GM21381 (cell line): Measurements from ENCODE around the gene INSYN2A.

Source experiments
- ATAC-seq: cut with Tn5 transposase; IDR thresholded peaks from one replicate; pipeline ENCODE4 v1.9.1; 2021; ENCODE audit warnings: mild to moderate bottlenecking, moderate library complexity; ENCODE audit not compliant: unreplicated experiment

The INSYN2A gene, protein sequence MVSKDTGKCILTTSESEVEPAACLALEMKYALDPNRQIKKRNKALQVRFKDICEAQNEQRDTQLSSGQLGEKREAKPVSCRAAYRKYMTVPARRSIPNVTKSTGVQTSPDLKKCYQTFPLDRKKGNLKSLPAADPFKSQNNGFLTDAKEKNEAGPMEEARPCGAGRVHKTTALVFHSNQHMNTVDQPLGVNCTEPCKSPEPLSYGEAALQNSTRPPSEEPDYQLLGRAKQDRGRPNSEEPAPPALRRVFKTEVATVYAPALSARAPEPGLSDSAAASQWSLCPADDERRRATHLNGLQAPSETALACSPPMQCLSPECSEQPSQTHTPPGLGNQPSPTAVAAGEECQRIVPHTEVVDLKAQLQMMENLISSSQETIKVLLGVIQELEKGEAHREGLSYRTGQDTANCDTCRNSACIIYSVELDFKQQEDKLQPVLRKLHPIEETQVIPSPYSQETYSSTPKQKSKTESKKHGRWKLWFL

DNA sequence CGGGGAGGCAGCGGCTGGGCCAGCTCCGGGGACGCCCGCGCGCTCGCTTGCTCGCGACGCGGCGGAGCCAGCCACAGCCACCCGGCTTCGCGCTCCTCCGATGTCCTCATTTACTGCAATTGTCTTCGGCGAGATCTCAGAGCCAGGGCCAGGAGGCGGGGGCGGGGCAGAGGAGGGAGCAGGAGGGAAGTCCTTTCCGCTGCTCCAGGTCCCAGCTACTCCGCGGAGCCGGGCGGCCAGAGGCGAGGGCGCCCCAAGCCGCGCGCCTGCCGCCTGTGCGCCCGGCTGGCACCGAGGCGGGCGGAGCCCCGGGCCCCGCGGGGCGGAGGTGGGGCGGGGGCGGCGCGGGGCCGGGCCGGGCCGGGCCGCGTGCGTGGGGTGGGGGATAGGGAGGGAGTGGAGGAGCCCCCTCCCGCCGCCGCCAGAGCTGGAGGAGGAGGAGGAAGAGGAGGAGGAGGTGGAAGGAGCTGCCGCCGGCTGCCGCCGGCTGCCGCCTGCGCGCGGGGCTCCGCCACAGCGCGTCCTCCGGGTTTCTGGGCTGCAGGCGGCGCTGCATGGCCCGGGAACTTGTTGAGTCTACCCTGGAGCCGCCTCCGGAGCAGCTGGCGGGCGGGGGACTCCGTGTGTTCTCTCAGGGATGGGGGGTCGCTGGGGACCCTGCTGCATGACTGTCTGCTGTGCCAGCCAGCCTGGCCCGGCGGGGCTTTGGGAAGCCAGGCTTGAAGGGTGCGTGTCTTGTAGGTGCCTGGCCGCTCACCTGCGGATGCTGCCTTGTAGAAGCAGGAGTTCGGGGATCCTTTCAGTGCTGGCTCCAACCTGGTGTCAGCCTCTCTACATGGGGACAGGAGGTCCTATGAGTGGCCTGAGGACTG, at the start of gene INSYN2A:
Gene INSYN2A (minus strand): TSS at position 310 of the 872 bp plus-strand sequence. CDS start 20,196 bp downstream, outside the sequence.
- ATAC-seq = no peak

DNA sequence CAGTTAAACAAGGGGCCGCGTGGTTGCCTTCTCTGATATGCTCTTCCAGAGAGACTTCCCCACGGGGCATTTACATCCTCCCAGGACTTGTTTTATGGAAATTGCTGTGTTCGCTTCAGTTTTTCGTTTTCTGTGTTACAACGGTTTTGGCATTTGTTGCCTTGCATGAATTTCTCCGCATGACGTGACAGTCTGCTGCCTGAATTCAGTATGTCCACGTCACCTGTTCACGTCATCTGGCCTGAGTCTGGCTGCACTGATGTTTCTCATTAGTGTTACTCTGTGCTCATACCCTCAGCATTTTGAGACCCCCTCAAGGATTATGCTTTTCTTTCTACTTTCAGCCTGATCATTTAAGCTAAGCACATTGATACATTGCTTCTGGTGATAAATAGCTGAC, 49.1 kb upstream of the INSYN2A start:
- ATAC-seq = no peak

DNA sequence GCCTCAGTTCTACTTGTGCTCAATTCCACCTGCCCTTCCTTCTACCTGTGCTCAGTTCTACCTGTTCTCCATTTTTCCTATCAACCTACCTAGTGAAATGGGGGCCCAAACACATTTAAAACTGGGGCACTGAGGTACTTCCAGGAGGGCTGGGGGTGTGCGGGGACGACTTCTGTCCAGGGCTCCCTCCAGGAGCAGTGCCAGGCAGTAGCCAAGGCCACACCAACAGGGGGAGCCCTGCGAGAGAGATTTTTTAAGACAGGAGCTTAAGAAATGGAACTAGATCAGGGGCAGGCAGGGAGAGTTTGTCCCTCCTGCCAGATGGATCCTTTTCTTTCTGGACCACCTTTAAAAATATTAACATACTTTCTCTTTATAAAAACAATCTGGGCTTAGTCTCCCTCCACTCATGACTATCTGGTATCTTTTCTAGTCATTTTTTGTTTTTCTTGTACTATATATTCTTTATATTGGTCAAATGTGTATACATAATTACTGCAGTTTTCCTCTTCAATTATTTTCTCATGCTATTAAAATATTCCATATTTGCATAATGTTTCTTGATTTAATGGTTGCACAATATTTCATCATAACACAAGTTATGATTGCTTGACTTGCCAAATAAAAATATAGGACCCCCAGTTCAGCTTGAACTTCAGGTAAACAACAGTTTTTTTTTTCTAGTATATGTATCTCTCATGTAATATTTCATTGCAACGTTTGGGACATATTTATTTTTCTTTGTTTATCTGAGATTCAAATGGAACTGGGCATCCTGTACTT, 47.3 kb upstream of the INSYN2A start:
- no peak for ATAC-seq

DNA sequence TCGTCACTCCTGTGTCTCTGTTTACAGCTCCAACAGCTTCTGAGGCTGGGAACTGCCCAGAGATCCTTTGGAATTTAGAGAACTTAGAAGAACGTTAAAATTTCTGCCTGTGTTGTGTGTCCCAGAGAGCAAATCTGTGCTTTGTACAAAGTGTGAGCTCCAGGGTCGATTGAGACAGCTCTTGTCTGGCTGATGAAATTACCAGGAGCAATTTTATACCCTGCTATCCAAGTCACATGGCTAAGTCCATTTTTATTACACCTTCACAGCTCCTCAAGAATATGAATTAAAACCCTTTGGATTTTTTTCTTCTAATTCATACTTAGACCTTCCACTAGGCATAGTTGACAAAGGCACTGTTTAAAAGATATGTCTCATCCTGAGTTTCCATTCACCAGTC, 46.5 kb upstream of the INSYN2A start:
- no peak for ATAC-seq

DNA sequence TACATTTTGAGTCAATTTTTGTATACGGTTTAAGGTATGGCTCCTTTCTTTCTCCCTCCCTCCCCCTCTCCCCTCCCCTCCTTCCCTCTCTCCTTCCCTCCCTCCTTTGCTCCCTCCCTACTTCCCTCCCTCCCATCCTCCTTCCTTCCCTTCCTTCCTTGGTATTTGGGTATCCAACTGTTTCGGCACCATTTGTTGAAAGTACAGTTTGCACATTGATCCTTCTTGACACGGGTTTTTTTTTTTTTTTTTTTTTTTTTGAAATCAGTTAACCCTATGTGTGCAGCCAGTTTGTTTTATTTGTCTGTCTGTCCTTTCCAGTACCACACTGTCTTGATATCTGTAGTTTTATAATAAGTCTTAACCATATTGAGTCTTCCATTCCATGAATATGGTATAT, 39.9 kb upstream of the INSYN2A start:
- no peak for ATAC-seq

DNA sequence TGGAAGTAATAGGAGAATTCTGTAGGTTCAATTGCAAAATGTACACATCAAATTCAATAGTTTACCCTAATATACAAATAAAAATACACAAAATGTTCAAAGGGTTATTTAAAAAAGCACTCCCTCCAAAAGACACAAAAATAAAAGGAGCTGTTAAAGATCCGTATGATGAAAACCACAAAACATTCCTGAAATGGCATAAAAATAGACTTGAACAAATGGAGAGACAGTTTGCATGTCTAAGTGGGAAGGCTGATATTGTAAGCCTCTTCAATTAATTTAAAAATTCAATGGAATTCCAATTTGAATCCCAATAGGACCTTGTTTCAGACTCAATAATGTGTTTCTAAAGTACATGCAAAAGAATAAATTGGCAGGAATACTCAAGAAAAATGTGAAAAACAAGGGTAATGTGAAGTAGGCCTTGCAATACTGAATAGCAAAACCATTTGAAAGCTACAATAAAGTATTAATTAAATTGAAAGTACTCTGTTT, 38.0 kb upstream of the INSYN2A start:
- ATAC-seq = no peak

DNA sequence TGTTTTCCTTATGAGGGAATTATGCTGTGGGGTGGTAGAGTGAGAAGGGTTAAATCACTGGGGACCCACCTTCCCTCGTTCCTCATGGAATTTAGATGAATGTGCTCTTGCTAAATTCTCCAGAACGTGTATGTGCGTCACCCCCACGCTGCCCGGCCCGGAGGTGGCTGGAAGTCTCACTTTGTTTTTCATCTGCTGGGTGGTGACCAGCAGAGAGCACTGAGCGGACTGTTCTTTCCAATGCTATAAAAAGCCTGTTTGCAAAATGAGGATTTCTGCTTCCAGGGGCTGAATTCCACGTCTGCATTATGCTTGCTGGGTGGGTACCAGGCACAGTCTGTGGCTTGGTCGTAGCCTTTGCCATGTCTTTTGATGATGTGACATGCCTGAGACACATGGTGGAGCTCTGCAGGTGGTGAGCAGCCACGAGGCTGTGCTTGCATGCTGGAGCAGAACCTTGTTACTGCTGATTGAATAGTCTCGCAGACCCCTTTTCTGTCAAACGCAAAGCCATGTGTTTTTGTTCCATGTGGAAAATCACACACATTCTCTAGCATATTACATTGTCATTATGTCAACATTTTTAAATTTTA, 31.9 kb upstream of the INSYN2A start:
- ATAC-seq = no peak

DNA sequence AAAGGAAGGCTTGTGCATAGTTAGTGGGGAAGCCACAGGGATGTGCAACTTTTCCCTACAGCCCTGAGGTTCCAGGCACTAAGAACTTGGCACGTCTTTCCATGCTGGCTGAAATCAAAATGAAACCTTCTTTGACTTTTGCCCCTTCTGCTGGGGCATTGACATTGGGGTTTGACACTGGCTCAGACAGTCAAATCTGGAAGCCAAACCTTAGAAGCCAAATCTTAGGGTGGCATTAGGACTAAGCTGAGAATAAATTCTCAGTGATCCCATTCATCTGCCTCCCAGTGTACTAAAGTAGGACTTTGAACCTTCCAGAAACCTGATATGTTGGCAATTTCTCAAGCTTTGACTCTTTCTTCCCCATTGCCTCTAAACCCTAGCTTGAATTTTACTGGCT, 31.3 kb upstream of the INSYN2A start:
- no peak for ATAC-seq

DNA sequence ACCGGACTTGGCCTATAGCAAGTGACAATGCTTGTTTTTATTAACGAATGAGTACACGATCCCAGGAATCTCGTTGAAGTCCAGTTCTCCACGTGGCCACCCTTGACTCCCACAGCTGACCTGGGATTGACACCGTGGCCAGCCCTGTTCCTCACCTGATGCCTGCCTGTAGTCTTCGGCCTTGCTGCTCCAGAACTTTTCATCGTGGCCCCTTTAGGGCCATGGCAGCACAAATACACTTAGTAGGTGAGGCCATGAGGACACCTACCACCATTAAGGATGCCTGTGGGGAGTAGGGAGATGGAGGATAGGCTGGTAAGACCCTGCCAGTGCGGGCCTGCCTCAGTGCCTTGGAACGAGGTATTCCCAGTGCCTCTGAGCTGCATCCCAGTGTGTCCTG, 30.6 kb upstream of the INSYN2A start:
- no peak for ATAC-seq

DNA sequence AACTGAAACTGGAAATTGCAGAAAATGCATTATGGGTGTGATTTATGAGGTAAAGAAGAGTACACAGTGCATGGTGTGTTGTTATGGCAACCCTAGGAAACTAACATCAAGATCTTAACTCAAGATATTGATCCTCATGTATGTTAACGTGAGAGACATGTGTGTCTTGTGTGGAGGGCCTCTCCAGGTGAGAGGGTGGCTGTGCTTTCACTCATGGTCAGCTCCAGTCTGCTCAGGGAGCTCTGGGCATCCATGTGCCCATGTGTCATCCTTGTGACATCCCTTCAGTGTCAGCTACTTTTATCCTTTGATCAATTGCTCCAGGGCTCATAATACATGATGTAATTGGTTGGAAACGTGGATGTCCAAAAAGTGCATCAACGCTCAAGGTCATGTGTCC, 24.9 kb upstream of the INSYN2A start:
- no peak for ATAC-seq

DNA sequence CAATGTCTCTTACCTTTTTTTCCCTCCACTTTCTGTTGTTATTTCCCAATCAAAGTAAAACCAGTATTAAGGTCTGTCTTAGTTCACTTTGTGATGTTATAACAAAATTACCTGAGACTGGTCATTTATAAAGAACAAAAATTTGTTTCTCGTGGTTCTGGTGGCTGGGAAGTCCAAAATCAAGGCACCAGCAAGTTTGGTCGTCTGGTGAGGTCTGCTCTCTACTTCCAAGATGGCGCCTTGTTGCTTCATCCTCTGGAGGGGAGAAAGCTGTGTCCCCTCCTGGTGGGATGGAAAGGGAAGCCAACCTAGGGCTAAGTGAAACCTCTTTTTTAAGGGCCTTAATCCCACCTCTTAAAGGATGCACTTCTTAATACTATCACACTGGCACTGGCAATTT, 22.3 kb upstream of the INSYN2A start:
- no peak for ATAC-seq

DNA sequence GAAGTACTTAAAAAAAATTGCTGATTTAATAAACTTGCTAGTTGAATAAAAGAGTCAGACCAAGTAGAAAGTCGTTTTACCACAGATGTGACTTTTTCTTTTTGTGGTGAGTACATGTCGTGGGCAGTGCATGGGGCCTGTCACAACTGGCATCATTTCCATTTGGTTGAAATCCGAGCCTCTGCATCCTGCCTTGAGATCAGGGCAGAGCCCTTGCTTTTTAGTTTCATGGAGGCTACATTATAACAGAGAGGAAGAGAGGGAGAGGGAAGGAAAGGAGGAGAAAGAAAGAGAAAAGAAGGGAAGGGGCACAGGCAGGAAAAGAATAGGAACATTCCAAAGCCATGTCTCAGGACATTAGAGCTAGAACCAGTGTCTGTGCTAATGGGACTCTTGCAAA, 20.4 kb upstream of the INSYN2A start:
- no peak for ATAC-seq

DNA sequence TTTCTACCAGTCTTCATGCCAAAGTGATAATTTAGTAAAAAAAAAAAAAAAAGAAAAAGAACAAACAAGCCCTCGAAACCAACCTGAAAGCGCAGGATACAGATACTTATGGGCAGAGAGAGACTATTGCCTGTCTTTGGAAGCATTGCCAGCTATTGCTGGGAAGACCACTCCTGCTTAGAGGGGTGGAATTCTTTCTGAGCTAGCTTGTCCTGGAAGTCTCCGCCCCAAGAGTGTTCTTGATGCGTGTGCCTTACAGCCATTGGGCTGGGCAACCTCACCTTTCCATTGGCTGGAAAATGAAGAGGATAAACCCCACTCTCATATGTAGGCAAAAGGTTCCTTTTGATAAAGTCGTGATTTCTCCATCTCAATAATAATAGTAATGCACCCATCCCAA, 19.9 kb upstream of the INSYN2A start:
- no peak for ATAC-seq

DNA sequence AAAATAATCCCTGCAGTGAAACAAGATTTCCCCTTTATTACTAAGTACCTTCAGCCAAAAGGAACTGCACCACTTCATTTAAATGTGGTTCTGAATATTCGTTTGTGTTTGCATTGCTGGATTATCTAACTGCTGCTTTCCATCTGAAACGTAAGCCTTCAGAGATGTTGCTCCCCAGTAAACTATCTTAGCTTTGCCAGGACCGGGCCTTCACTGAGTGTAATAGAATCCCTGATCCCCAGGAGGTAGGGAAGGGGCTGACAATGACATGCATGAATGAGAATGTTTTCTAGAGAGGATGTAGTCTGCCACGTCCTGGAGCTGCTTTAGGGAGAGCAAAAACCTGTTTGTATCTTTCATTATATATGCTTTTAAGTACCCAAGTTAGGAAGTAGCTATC, 19.5 kb upstream of the INSYN2A start:
- no peak for ATAC-seq

DNA sequence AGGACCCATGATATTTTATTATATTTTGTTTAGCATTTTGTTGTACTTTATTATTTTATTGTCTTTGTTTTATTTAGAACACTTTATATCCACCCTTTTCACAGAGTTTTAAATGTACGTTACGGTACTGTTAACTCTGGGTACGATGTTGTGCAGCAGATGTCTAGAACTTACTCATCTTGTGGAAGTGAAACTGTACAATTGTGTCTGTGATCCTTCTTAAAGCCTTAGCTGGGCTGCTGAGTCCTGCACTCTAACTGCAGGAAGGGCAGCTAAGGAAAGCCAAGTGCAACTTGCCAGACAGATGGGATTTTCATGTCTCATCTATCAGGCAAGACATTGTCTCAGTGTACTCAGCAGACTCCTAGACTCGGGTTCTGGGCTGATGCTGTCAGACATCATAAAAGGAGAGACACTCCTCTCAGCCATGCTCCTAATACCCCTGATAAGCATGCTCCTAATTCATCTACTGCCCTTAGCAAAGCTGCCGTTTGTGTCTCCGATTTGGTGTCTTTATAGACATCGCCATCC, 14.6 kb upstream of the INSYN2A start:
- no peak for ATAC-seq

DNA sequence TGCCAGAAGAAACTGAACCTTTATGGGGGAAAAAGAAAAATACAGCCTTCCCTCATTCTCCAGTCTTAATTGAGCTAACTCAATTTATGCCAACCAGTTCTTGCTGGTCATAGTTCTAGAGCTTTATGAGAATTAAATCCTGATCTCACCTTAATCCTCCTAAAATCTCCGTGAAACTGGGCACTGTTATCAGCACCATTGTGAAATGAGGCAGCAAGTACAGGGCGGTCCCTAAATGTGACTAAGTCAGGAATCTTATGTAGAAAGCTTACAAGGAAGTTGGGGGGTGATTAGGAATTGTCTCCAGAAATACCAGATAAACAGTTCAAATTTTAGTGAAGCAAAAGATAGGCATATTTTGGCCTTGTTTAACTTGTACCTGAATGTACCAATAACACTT, 10.7 kb upstream of the INSYN2A start:
- no peak for ATAC-seq

DNA sequence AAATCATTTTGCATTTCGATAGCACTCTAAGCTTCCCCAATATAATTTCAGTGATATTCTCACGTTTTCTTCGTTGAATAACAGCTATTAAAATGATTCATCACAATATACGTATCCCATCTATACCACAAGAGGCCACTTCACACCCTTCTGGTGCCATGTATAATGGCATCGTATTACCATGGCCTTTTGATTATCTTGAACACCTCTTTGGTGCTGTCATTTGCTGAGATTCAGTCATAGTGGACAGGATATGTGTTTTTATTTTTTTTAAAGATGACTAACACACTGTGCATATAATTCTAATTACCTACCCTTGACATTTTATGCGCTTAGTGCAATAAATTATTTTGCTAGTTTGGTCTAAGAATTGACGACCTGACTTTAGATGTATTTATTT, 6.7 kb upstream of the INSYN2A start:
- ATAC-seq = no peak

DNA sequence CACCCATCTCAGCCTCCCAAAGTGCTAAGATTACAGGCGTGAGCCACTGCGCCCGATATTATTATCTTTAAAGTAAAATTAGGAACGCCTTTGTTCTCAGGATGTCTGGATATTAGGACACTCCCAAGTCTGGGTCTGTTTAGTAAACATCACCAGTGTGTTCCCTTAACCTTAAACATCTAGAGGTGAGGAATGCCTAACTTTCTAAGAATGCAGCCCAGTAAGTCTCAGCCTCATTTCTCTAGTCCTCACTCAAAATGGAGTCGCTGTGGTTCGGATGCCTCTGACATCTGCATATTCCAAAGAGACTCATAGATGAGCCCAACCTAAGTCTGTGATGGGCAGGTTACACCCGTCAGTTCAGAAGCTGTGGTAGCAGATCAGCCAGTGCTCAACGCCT, 4.3 kb upstream of the INSYN2A start:
- no peak for ATAC-seq

DNA sequence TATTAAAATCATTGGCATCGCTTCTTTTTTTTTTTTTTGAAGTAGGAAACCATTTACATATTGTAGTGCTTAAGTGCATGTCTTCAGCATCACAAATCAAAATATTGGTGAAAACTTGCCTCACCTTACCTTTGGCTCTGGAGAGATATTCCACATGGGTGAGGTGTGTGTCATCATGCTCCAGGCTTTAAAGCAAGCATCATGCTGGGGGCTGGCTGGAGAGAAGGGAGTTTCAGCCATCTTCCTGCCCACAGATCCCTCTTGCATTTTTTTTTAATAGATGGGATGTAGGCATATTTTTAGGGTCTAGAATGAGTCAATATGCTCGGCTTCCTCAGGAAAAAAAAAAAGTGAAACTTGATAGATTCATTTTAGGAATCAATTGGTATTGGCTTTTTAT, 2.3 kb upstream of the INSYN2A start:
- ATAC-seq = no peak

DNA sequence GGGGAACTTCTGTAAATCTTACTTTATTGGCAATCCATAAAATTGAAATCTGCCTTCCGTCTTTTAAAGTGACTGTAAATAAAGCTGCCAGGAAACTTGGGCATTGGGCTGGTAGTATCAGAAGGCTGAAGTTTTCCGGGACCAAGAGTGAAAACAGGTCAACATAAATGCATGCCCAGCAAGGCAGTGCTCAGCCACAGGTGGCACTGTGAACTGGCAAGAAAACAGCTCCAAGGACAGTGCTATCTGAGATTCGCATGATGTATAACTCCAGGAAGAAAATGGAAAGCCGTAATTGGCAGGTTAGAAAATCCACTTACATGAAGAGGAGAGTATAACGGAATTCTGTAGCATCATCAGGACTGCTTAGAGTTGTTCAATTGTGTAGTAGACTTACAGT, 1.9 kb upstream of the INSYN2A start:
- no peak for ATAC-seq

DNA sequence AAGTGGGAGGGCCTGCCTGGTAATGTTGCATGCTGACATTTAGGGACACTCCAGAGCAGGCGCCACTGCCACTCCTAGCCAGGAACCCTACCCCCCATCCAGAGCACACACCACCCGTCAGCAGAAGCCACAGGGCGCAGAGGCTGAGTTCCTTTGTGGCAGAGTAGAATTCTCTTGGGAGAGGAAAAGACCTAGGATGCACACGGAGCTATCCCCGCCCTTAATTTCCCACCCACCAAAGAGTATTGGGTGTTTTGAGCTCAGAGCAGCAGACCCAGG, 702 bp upstream of the INSYN2A start:
- ATAC-seq = no peak
